SJCRH30 (cell line): ENCODE results near the gene CACFD1. TPM values are rescaled to one million over a fixed set of nuclear protein-coding genes. Genes with fewer than 3 reads are reported as not detected.

ENCODE experiments used
- DNase-seq, 2 experiments: peaks; one replicate each; pipeline ENCODE4 v3.0.0-alpha.2; 2015 to 2020
- H3K27ac ChIP-seq: fragments of 250-450 bp; sonication (Bioruptor Pico); 2 replicates; pipeline ENCODE4 v1.5.1; 2020; ENCODE audit warnings: mild to moderate bottlenecking, moderate library complexity
- H3K27me3 ChIP-seq: fragments of 250-450 bp; sonication (Bioruptor Pico); 2 replicates; pipeline ENCODE4 v1.5.1; 2020; ENCODE audit warnings: mild to moderate bottlenecking, moderate library complexity
- H3K36me3 ChIP-seq: fragments of 250-450 bp; sonication (Bioruptor Pico); 2 replicates; pipeline ENCODE4 v1.5.1; 2020; ENCODE audit warnings: mild to moderate bottlenecking, moderate library complexity
- H3K4me1 ChIP-seq: fragments of 250-450 bp; sonication (Bioruptor Pico); 2 replicates; pipeline ENCODE4 v1.5.1; 2020; ENCODE audit warnings: mild to moderate bottlenecking, moderate library complexity
- H3K4me3 ChIP-seq: fragments of 250-450 bp; sonication (Bioruptor Pico); 2 replicates; pipeline ENCODE4 v1.5.1; 2020; ENCODE audit warnings: mild to moderate bottlenecking, moderate library complexity
- H3K9me3 ChIP-seq: fragments of 250-450 bp; sonication (Bioruptor Pico); replicated peaks from 2 replicates; pipeline ENCODE4 v1.5.1; 2020; ENCODE audit warnings: mild to moderate bottlenecking, moderate library complexity
- total RNA-seq: library from RNA; depleted of rRNA; stranded (reverse); fragments of >200 nt; shearing (Covaris generic); gene quantifications from 2 replicates; pipeline ENCODE4 v1.2.3, GENCODE V29; 2014; rRNA removed

The CACFD1 gene
- total RNA-seq, 1 experiment from 2014 or later, result 12.1 TPM

DNA sequence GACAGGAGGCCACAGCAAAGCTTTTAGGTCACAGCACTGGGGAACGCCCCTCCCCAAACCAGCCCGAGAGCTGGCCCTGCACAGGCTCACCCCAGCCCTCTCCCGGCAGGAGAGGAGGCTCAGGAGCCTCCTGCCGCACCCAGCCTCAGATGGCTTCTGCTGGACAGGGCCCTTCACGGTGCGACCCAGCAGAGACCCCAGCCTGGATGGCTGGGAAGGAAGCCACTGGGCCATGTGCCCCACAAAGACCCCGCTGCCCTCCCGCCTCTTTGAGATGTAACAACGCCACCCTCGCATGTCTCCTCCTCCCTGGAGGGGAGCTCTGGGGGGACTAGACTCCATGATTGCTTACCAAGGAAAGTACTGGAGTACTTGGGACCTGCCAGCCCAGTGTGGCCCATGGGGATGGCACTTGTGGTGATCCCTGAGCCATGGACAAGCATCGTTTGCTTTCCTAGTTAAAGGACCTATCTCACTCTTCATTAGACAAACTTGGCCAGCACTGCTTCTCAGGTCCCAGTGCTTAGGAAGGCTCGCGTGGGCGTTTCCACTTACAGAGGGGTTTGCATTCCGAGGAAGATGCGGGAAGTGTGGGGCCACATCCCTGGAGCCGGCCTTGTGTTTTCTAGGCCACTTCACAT, 56.0 kb downstream of the CACFD1 start:
- H3K36me3 ChIP-seq, result no peaks in the 10 kb centered on the region
- no peaks in the 10 kb centered on the region for H3K9me3 ChIP-seq
- H3K4me1 ChIP-seq, result peaks cover 5% of the 10 kb centered on the region; the same call in 1 of the 2 replicates
- DNase-seq, result no peak
- H3K27ac ChIP-seq, result no peak overlapping the region
- no peak overlapping the region for H3K4me3 ChIP-seq
- peaks cover 6% of the 10 kb centered on the region; the same call in 1 of the 2 replicates for H3K27me3 ChIP-seq

DNA sequence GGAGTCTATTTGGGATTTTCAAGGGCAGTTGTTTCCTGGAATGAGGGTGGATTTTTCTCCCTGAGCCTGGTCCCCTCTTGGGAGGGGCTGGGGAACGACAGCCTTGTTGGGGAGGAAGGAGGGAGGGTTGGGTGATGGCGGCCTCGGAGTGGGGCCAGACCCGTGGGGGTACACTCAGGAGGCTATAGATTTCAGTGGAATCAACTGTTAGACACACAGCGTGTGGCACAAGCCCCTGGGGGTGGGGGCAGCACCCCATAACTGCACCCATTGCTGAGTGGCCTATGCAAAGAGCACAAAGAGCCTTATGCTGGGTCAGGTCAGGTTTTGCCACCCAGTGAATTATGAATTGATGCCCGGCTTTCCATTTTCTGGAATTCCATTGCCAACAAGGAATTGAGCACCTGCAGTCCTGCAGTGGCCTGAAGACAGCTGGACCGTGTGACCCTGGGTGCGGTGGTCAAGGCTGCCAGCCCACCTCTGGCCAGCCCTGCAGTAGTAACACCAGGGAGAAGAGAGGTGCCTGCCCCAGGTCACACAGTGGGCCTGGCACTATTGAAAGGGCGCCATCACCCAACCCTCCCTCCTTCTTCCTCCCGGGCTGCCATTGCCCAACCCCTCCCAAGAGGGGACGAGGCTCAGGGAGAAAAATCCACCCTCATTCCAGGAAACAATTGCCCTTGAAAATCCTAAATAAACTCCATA, 56.6 kb downstream of the CACFD1 start:
- no peak for DNase-seq
- no peaks in the 10 kb centered on the region for H3K9me3 ChIP-seq
- peaks cover 5% of the 10 kb centered on the region for H3K4me1 ChIP-seq
- peaks cover 6% of the 10 kb centered on the region; the same call in 1 of the 2 replicates for H3K27me3 ChIP-seq
- H3K4me3 ChIP-seq, result no peak overlapping the region
- no peaks in the 10 kb centered on the region for H3K36me3 ChIP-seq
- H3K27ac ChIP-seq, result no peak overlapping the region

DNA sequence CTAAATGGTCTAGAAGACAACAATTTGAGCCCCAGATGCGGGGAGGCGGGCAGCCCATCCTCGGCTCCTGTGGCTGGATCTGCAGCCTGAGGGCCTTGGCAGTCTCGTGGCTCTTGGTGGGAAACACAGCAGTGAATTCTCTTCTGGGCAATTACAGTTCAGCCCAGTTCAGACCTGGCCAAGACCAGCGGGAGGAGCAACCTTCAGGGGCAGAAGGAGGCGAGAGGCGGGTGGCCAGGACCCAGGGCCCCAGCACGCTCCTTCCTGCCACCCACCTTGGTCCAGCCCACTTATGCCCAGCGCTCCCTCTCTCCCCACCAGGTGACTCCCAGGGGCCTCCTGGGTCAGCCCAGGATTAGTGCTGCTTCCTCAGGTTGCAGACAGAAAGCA, 57.2 kb downstream of the CACFD1 start:
- Histone ChIP-seq H3K4me1 (peaks cover 11% of the 10 kb centered on the region), H3K4me3 (no peak overlapping the region), H3K27me3 (peaks cover 6% of the 10 kb centered on the region; the same call in 1 of the 2 replicates), H3K27ac (no peak overlapping the region), H3K36me3 (no peaks in the 10 kb centered on the region), H3K9me3 (no peaks in the 10 kb centered on the region)
- no peak for DNase-seq

DNA sequence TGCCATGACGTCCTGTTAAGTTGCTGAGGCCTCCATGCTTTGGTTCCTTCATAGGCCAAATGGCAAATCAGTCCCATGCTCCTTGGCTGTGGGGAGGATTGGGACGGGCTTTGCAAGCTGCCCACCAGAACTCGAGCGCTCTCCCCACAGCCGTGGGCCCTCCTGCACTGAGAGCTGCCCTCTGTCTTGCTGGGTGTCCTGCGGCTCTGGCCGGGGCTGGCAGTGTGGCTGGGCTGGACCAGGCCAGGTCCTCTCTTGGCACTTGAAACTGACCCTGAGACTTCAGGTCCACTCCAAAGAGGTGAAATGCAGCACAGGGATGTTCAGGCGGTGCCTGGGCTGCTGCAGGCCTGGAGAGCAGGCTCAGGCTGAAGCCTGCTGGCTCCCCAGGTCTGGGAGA, 57.9 kb downstream of the CACFD1 start:
- no peaks in the 10 kb centered on the region for H3K36me3 ChIP-seq
- H3K27ac ChIP-seq, result no peak overlapping the region
- H3K4me3 ChIP-seq, result no peak overlapping the region
- peaks cover 6% of the 10 kb centered on the region; the same call in 1 of the 2 replicates for H3K27me3 ChIP-seq
- no peak for DNase-seq
- no peaks in the 10 kb centered on the region for H3K9me3 ChIP-seq
- peaks cover 19% of the 10 kb centered on the region for H3K4me1 ChIP-seq

DNA sequence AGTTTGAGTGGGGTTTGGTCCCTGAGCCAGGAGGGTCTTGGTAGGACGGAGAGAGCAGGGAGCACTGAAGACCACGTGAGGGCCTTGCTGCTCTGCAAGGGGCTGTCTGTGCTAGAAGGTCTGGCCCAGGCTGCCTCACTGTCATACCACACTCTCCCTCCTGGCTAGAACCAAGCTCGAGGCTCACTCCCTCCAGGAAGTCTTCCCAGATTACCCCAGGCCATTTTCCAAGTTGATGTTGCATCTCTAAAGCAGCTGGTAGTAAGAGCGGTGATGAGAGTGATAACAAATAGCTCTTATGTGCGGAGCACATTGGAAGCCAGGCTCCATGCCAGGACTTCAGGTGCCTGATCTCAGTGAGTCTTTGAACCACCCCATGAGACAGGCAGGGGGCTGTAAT, 58.4 kb downstream of the CACFD1 start:
- no peak for DNase-seq
- no peaks in the 10 kb centered on the region for H3K9me3 ChIP-seq
- H3K27ac ChIP-seq, result no peak overlapping the region
- no peak overlapping the region for H3K4me3 ChIP-seq
- no peaks in the 10 kb centered on the region for H3K36me3 ChIP-seq
- H3K27me3 ChIP-seq, result peaks cover 6% of the 10 kb centered on the region; the same call in 1 of the 2 replicates
- peaks cover 23% of the 10 kb centered on the region for H3K4me1 ChIP-seq

DNA sequence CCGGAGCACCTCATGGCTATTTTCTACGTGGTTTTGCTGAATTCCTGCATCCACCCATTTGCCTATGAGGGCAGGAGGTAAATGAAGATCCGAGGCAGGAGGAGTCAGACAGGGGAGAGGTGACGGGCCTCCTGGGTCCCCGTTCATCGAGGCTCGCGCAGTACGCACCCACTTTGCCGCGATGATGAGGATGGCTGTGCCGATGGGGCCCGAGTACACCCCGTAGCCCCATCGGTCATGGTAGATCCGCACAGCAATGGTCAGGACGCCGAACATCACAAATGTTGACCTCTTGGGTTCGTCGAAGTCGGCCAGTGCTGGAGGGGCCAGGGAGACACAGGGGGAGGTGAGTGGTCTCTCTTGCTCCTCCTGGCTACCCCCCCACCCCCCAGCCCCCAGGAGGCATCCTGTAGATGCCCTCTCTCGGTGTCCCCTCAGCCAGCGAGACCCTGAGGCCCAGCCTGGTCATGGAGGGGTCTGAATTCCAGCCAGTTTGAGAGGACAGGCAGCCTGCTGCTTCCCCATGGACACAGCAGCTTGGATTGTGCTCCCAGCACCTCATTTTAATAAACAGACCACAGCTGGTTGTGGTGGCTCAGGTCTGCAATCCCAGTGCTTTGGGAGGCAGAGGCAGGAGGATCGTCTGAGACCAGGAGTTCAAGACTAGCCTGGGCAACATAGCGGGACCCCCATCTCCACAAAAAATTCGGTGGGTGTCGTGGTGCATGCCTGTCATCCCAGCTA, 59.1 kb downstream of the CACFD1 start:
- Histone ChIP-seq H3K27ac (no peak overlapping the region), H3K27me3 (0 out of 2 replicates have a peak, but pooled peaks cover 6% of the 10 kb centered on the region), H3K4me3 (no peak overlapping the region), H3K36me3 (no peaks in the 10 kb centered on the region), H3K4me1 (peaks cover 30% of the 10 kb centered on the region), H3K9me3 (no peaks in the 10 kb centered on the region)
- no peak for DNase-seq

DNA sequence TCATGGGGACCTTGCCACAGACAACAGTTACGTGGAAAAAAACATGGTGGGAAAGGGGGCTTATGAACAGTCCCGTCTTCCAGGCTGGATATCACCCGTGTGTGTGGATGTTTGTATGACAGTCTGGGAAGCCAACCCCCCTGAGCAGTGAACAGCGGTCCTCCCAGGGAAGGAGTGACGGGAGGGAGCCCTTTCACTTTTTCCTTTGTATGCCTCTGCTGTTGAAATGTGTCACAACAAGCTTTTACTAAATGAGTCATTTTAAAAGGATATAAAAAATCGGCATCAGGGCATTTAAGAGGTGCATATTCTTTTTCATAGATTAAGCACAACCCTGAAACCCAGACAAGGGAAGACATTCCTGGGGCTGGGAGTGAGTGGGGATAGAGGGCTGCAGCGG, 59.9 kb downstream of the CACFD1 start:
- no peak overlapping the region for H3K27ac ChIP-seq
- H3K9me3 ChIP-seq, result no peaks in the 10 kb centered on the region
- no peak for DNase-seq
- H3K27me3 ChIP-seq, result 0 out of 2 replicates have a peak, but pooled peaks cover 6% of the 10 kb centered on the region
- H3K4me3 ChIP-seq, result no peak overlapping the region
- no peaks in the 10 kb centered on the region for H3K36me3 ChIP-seq
- H3K4me1 ChIP-seq, result peaks cover 30% of the 10 kb centered on the region

DNA sequence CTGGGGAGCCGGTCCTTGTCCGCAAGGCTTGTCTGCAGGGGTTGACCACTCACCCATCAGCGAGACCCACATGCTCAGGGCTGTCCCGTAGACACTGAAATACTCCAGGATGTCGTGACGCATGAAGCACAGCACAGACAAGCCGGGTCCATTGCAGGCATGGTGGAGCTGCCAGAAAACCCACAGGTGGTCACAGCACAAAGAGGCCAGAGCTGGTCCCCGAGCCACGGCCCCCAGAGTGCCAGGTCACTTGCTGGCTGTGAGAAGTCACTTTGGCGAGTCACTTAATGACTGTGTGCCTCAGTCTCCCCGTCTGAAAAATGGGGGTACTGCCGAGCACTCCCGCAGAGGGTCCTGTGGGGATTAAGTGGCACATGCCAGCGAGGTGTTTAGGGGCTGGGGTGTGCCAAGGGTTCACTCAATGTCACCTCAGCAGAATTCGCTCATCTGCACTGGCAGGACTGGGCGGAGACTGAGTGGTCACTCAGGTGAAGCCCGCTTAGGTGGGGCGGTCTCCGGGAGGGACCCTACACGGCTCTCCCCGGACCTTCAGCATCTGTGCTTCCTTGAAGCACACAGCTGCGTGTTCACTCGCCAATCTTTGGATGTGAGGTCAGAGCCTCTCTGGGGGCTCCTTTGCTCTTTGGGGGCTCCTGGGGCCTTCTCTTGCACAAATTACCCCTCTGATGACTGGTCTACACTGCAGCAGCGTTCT, 60.5 kb downstream of the CACFD1 start:
- H3K4me1 ChIP-seq, result peaks cover 33% of the 10 kb centered on the region
- no peak for DNase-seq
- 0 out of 2 replicates have a peak, but pooled peaks cover 3% of the 10 kb centered on the region for H3K27me3 ChIP-seq
- no peak overlapping the region for H3K27ac ChIP-seq
- H3K9me3 ChIP-seq, result no peaks in the 10 kb centered on the region
- no peaks in the 10 kb centered on the region for H3K36me3 ChIP-seq
- no peak overlapping the region for H3K4me3 ChIP-seq

Other genes with a start within 250 kb of the CACFD1 start
- not detected in 2 replicates for gene ABO, start 184.8 kb upstream of the CACFD1 start, total RNA-seq
- 27.8 and 29.2 TPM in 2 replicates for gene SURF6, start 123.8 kb upstream of the CACFD1 start, total RNA-seq
- 60.2 and 71.8 TPM in 2 replicates for gene MED22, start 111.8 kb upstream of the CACFD1 start, total RNA-seq
- gene RPL7A, start 111.8 kb upstream of the CACFD1 start, total RNA-seq, result 3,575 and 3,860 TPM in 2 replicates
- 19.0 and 19.3 TPM in 2 replicates for gene SURF1, start 103.5 kb upstream of the CACFD1 start, total RNA-seq
- 34.7 and 36.2 TPM in 2 replicates for gene SURF2, start 103.4 kb upstream of the CACFD1 start, total RNA-seq
- 232 and 233 TPM in 2 replicates for gene SURF4, start 83.9 kb upstream of the CACFD1 start, total RNA-seq
- gene STKLD1, start 83.6 kb upstream of the CACFD1 start, total RNA-seq, result 1.7 and 1.8 TPM in 2 replicates
- gene REXO4, start 42.0 kb upstream of the CACFD1 start, total RNA-seq, result 39.5 and 41.0 TPM in 2 replicates
- 0.42 and 0.43 TPM in 2 replicates for gene ADAMTS13, start 37.6 kb upstream of the CACFD1 start, total RNA-seq
- 20.3 and 23.4 TPM in 2 replicates for gene SLC2A6, start 19.1 kb downstream of the CACFD1 start, total RNA-seq
- 1.1 and 2.0 TPM in 2 replicates for gene MYMK, start 65.0 kb downstream of the CACFD1 start, total RNA-seq
- gene ADAMTSL2, start 74.7 kb downstream of the CACFD1 start, total RNA-seq, result 3.3 and 3.5 TPM in 2 replicates
- 2.5 and 3.4 TPM in 2 replicates for gene FAM163B, start 149.4 kb downstream of the CACFD1 start, total RNA-seq
- 2.2 and 2.5 TPM in 2 replicates for gene DBH, start 176.4 kb downstream of the CACFD1 start, total RNA-seq